HepG2 (cell line): ENCODE data around the gene BBIP1. TPM values are rescaled to one million over a fixed set of nuclear protein-coding genes. Genes with fewer than 3 reads are reported as not detected.
A peak's percentile ranks its signal among the peaks of the same experiment; 100 is the strongest.

Source experiments
- ARNTL ChIP-seq: sonication (generic); formaldehyde crosslinking; IDR thresholded peaks from 2 replicates; pipeline ENCODE4 v1.4.0; 2020; ENCODE audit warnings: mild to moderate bottlenecking, missing genetic modification reagents
- ASH2L ChIP-seq: fragments of 300-600, 200-600 bp; sonication (generic); IDR thresholded peaks from 2 replicates; pipeline ENCODE4 v1.7.0; 2017; ENCODE audit warnings: low read depth, mild to moderate bottlenecking, moderate library complexity, mixed read lengths, low read length; ENCODE audit not compliant: insufficient read length
- CREBL2 ChIP-seq: sonication (generic); formaldehyde crosslinking; IDR thresholded peaks from 2 replicates; pipeline ENCODE4 v1.8.1; 2023; ENCODE audit warnings: missing genetic modification reagents, mild to moderate bottlenecking, borderline replicate concordance
- ETV6 ChIP-seq: sonication (generic); formaldehyde crosslinking; conservative IDR thresholded peaks from 2 replicates; pipeline ENCODE4 v1.4.0; 2020; ENCODE audit warnings: missing genetic modification reagents
- IKZF4 ChIP-seq: sonication (generic); formaldehyde crosslinking; IDR thresholded peaks from 2 replicates; pipeline ENCODE4 v1.5.1; 2020; ENCODE audit warnings: borderline replicate concordance, mild to moderate bottlenecking, low read depth, missing genetic modification reagents; ENCODE audit errors: not compliant biosample characterization
- JUNB ChIP-seq: sonication (generic); formaldehyde crosslinking; IDR thresholded peaks from 2 replicates; pipeline ENCODE4 v1.8.0; 2022; ENCODE audit warnings: missing genetic modification reagents, mild to moderate bottlenecking, borderline replicate concordance
- MIER2 ChIP-seq: IDR thresholded peaks from 2 replicates; pipeline ENCODE4 v1.6.1; 2016; ENCODE audit warnings: missing biosample characterization, missing genetic modification reagents
- NFATC3 ChIP-seq: sonication (generic); formaldehyde crosslinking; IDR thresholded peaks from 2 replicates; pipeline ENCODE4 v1.5.1; 2020; ENCODE audit warnings: mild to moderate bottlenecking, missing genetic modification reagents
- PCBP2 ChIP-seq: fragments of 200-400 bp; formaldehyde crosslinking; optimal IDR thresholded peaks from 2 replicates; pipeline ENCODE3; 2018; ENCODE audit warnings: low read length, low read depth; ENCODE audit not compliant: poor library complexity, severe bottlenecking
- SKI ChIP-seq: fragments of 450-650 bp; IDR thresholded peaks from one replicate; pipeline ENCODE4 v1.6.1; 2018; ENCODE audit warnings: mild to moderate bottlenecking; ENCODE audit not compliant: partially characterized antibody
- THAP9 ChIP-seq: sonication (generic); formaldehyde crosslinking; IDR thresholded peaks from 2 replicates; pipeline ENCODE4; 2020; ENCODE audit warnings: missing genetic modification reagents, mild to moderate bottlenecking, borderline replicate concordance
- ZBTB7B ChIP-seq: sonication (generic); formaldehyde crosslinking; IDR thresholded peaks from 2 replicates; pipeline ENCODE4 v1.4.0; 2020; ENCODE audit warnings: missing genetic modification reagents
- ZFP36L2 ChIP-seq: sonication (generic); formaldehyde crosslinking; IDR thresholded peaks from 2 replicates; pipeline ENCODE4 v1.4.0; 2020; ENCODE audit warnings: missing genetic modification reagents
- ZNF30 ChIP-seq: sonication (generic); formaldehyde crosslinking; IDR thresholded peaks from 2 replicates; pipeline ENCODE4 v1.5.0; 2020; ENCODE audit warnings: mild to moderate bottlenecking, missing genetic modification reagents
- ZNF451 ChIP-seq: sonication (generic); formaldehyde crosslinking; IDR thresholded peaks from 2 replicates; pipeline ENCODE4 v1.5.0; 2020; ENCODE audit warnings: mild to moderate bottlenecking, missing genetic modification reagents
- ZNF607 ChIP-seq: sonication (generic); formaldehyde crosslinking; IDR thresholded peaks from 2 replicates; pipeline ENCODE4 v1.5.1; 2020; ENCODE audit warnings: missing genetic modification reagents, mild to moderate bottlenecking, borderline replicate concordance
- ZNF615 ChIP-seq: sonication (generic); formaldehyde crosslinking; IDR thresholded peaks from 2 replicates; pipeline ENCODE4 v1.5.0; 2020; ENCODE audit warnings: mild to moderate bottlenecking, missing genetic modification reagents, borderline replicate concordance
- ZNF619 ChIP-seq: sonication (generic); formaldehyde crosslinking; IDR thresholded peaks from 2 replicates; pipeline ENCODE4 v1.4.0; 2020; ENCODE audit warnings: mild to moderate bottlenecking, missing genetic modification reagents
- ZSCAN21 ChIP-seq: sonication (generic); formaldehyde crosslinking; IDR thresholded peaks from 2 replicates; pipeline ENCODE4 v1.8.0; 2022; ENCODE audit warnings: mild to moderate bottlenecking, missing genetic modification reagents, moderate library complexity, borderline replicate concordance
- polyA plus RNA-seq, 8 experiments: library from polyadenylated mRNA; depleted of rRNA in 3 of 8; stranded (reverse) in 7 of 8; unstranded in 1 of 8; fragments of >200 nt; fragmentation: Illumina TruSeq in 4 of 8; extraction: Trizol in 4 of 8; gene quantifications; 2 replicates each; pipeline versions ENCODE4 v1.2.1 to v1.2.3, GENCODE V29; 2011 to 2016; ENCODE audit warnings: low read depth in 4 of 8, missing spikeins in 1 of 8, mixed read lengths in 1 of 8; ENCODE audit not compliant: insufficient read depth in 1 of 8
- total RNA-seq, 5 experiments: library from RNA; depleted of rRNA; stranded (reverse); fragments of >200 nt; fragmentation: Illumina TruSeq; extraction: Trizol; gene quantifications; 2 replicates each; pipeline ENCODE4 v1.2.3, GENCODE V29; 2016; ENCODE audit warnings: low read depth in 1 of 5
- TF ChIP-seq, protein P1 (sequence below): IDR thresholded peaks from 2 replicates; pipeline ENCODE4 v1.6.1; 2016; ENCODE audit warnings: low read depth, control low read depth
- TF ChIP-seq, protein P2 (sequence below): sonication (generic); formaldehyde crosslinking; IDR thresholded peaks from 2 replicates; pipeline ENCODE4 v1.4.0; 2020; ENCODE audit warnings: missing genetic modification reagents, borderline replicate concordance
- TF ChIP-seq, protein P3 (sequence below): conservative IDR thresholded peaks from 2 replicates; pipeline ENCODE4 v1.6.1; 2018; ENCODE audit warnings: missing genetic modification reagents

BBIP1 gene
- total and polyA plus RNA-seq, 2 of the 13 experiments (the other 11 are each of a cell fraction or from before 2014, with no cell fraction given), result 18.3 to 24.1 TPM

DNA sequence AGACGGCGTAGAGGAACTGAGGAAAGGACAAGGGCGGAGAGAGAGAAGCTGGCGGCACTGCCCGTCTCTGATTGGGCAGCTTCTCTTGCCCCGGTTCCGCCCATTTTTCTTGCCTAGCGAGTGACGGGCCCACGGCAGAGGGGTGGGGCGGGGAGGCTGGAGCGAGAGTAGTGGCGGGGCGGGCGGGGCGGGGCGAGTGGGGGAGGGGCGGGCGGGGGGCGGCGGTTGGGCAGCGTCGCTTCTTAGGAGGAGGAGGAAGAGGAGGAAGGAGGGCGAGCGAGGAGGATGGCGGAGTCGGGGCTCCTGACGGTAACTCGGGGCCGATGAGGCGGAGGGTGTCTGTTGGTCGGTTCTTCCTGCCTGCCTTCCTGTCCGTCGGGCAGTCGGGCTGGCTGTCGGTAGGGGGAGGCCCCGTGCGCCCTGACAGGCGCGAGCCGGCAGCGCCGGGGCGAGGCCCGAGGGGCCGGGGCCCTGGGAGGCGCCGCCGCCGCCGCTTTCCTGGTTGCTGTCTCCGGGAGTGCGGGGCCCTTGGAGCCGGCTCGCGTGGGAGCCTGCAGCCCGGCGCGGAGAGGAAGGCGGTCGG, 460 bp upstream of the BBIP1 start, which contains the start of gene SHOC2 (continued):
- TF ChIP-seq, protein P1, sequence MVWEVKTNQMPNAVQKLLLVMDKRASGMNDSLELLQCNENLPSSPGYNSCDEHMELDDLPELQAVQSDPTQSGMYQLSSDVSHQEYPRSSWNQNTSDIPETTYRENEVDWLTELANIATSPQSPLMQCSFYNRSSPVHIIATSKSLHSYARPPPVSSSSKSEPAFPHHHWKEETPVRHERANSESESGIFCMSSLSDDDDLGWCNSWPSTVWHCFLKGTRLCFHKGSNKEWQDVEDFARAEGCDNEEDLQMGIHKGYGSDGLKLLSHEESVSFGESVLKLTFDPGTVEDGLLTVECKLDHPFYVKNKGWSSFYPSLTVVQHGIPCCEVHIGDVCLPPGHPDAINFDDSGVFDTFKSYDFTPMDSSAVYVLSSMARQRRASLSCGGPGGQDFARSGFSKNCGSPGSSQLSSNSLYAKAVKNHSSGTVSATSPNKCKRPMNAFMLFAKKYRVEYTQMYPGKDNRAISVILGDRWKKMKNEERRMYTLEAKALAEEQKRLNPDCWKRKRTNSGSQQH (CRISPR knock-in tag), result no peak
- TF ChIP-seq IKZF4 (no peak), ZSCAN21 (no peak; the same call in 1 of the 2 replicates), ARNTL (no peak), ZFP36L2 (no peak), ZNF607 (CRISPR knock-in tag) (no peak), ETV6 (no peak), PCBP2 (no peak), SKI (no peak), ZBTB7B (CRISPR knock-in tag) (no peak), ZNF30 (CRISPR knock-in tag) (no peak), JUNB (CRISPR knock-in tag) (no peak), CREBL2 (CRISPR knock-in tag) (no peak), ASH2L (no peak), NFATC3 (CRISPR knock-in tag) (no peak), THAP9 (CRISPR knock-in tag) (no peak; the same call in 1 of the 2 replicates), ZNF615 (CRISPR knock-in tag) (no peak), ZNF619 (CRISPR knock-in tag) (no peak), ZNF451 (CRISPR knock-in tag) (no peak), MIER2 (CRISPR knock-in tag) (no peak)
- TF ChIP-seq, protein P2, sequence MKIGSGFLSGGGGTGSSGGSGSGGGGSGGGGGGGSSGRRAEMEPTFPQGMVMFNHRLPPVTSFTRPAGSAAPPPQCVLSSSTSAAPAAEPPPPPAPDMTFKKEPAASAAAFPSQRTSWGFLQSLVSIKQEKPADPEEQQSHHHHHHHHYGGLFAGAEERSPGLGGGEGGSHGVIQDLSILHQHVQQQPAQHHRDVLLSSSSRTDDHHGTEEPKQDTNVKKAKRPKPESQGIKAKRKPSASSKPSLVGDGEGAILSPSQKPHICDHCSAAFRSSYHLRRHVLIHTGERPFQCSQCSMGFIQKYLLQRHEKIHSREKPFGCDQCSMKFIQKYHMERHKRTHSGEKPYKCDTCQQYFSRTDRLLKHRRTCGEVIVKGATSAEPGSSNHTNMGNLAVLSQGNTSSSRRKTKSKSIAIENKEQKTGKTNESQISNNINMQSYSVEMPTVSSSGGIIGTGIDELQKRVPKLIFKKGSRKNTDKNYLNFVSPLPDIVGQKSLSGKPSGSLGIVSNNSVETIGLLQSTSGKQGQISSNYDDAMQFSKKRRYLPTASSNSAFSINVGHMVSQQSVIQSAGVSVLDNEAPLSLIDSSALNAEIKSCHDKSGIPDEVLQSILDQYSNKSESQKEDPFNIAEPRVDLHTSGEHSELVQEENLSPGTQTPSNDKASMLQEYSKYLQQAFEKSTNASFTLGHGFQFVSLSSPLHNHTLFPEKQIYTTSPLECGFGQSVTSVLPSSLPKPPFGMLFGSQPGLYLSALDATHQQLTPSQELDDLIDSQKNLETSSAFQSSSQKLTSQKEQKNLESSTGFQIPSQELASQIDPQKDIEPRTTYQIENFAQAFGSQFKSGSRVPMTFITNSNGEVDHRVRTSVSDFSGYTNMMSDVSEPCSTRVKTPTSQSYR (CRISPR knock-in tag), result peak; percentile 74; the same call in 1 of the 2 replicates
- TF ChIP-seq, protein P3, sequence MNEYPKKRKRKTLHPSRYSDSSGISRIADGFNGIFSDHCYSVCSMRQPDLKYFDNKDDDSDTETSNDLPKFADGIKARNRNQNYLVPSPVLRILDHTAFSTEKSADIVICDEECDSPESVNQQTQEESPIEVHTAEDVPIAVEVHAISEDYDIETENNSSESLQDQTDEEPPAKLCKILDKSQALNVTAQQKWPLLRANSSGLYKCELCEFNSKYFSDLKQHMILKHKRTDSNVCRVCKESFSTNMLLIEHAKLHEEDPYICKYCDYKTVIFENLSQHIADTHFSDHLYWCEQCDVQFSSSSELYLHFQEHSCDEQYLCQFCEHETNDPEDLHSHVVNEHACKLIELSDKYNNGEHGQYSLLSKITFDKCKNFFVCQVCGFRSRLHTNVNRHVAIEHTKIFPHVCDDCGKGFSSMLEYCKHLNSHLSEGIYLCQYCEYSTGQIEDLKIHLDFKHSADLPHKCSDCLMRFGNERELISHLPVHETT (CRISPR knock-in tag), result no peak
